K562 (cell line): ENCODE data around the gene TTC28. TPM values are rescaled to one million over a fixed set of nuclear protein-coding genes. Genes with fewer than 3 reads are reported as not detected.

Experiments
- ATAC-seq: fragments of 200-7000 bp; cut with Tn5 transposase; 3 replicates; pipeline ENCODE4 v1.9.1; 2020; ENCODE audit warnings: moderate library complexity
- BruUV-seq: library from RNA; stranded (reverse); fragments of 400-500 nt; replicated peaks from 2 replicates; lab custom pipeline; 2021; lab: Mats Ljungman, UMichigan
- CTCF ChIA-PET: fragments of 300-600 bp; formaldehyde crosslinking; extraction: SDS; loops from one replicate; lab custom pipeline; 2021; ENCODE audit warnings: low intra/inter-chr PET ratio; lab: Yijun Ruan, JAX
- POLR2A ChIA-PET: fragments of 300-600, 350-650 bp; sonication (Branson Sonifier 250); formaldehyde crosslinking; extraction: SDS; loops from one replicate; lab custom pipeline; 2021; ENCODE audit warnings: antibody characterized with exemption, inconsistent platforms; lab: Yijun Ruan, JAX
- DNase-seq, 4 experiments: peaks; one replicate each; pipeline versions ENCODE4 v3.0.0 to v3.0.0-alpha.2; 2011 to 2018; ENCODE audit warnings: low spot score in 3 of 4, mixed read lengths in 3 of 4; ENCODE audit errors: extremely low read depth in 1 of 4
- FAIRE-seq: peaks from 2 replicates; lab custom pipeline; 2011; peaks lifted over from hg19 to GRCh38; lab: Jason Lieb, UNC
- H2AFZ ChIP-seq: 2 replicates; pipeline ENCODE4 v1.6.0; 2011; ENCODE audit warnings: low read depth, low read length, control low read depth, inconsistent platforms
- H3K27ac ChIP-seq: fragments of 200-600 bp; 3 replicates; pipeline ENCODE4 v1.8.0; 2011; ENCODE audit warnings: low read depth, mild to moderate bottlenecking, control low read depth, inconsistent platforms, low read length, moderate library complexity, mixed read lengths; ENCODE audit errors: extremely low read depth
- H3K27me3 ChIP-seq, 2 experiments: fragments of 300-600 bp in 1 of 2; 2 replicates in 1 of 2; 3 replicates in 1 of 2; pipeline versions ENCODE4 v1.6.0 to v1.8.0; 2011; ENCODE audit warnings: inconsistent platforms in 2 of 2, low read length in 2 of 2, mild to moderate bottlenecking in 1 of 2, mixed read lengths in 1 of 2, moderate library complexity in 1 of 2; ENCODE audit not compliant: control insufficient read depth in 2 of 2, insufficient read depth in 2 of 2
- H3K36me3 ChIP-seq: fragments of 300-600 bp; 3 replicates; pipeline ENCODE4 v1.8.0; 2011; ENCODE audit warnings: mild to moderate bottlenecking, low read length, inconsistent platforms; ENCODE audit not compliant: control insufficient read depth, insufficient read depth
- H3K4me1 ChIP-seq, 2 experiments: fragments of 200-600 bp in 1 of 2; replicated peaks in 1 of 2; 2 replicates in 1 of 2; 3 replicates in 1 of 2; pipeline versions ENCODE4 v1.5.1 to v1.8.0; 2011; ENCODE audit warnings: inconsistent platforms in 2 of 2, low read length in 2 of 2, mild to moderate bottlenecking in 1 of 2, mixed read lengths in 1 of 2, moderate library complexity in 1 of 2; ENCODE audit not compliant: control insufficient read depth in 2 of 2, insufficient read depth in 2 of 2
- H3K4me2 ChIP-seq: 2 replicates; pipeline ENCODE4 v1.6.1; 2011; ENCODE audit warnings: low read length, control low read depth, inconsistent platforms, mixed read lengths; ENCODE audit not compliant: insufficient read depth
- H3K4me3 ChIP-seq: fragments of 200-600 bp; sonication (generic), shearing (Covaris generic); 2 replicates; pipeline ENCODE4 v1.5.1; 2016; ENCODE audit warnings: control low read depth, inconsistent platforms
- H3K79me2 ChIP-seq: fragments of 200-600 bp; 3 replicates; pipeline ENCODE4 v1.8.0; 2011; ENCODE audit warnings: low read length, inconsistent platforms; ENCODE audit not compliant: control insufficient read depth, insufficient read depth
- H3K9ac ChIP-seq, 2 experiments: 2 replicates each; pipeline versions ENCODE4 v1.6.0 to v1.6.1; 2011; ENCODE audit warnings: low read depth in 2 of 2, low read length in 2 of 2, control low read depth in 1 of 2, inconsistent platforms in 1 of 2, mild to moderate bottlenecking in 1 of 2, mixed read lengths in 1 of 2; ENCODE audit not compliant: insufficient read depth in 1 of 2
- H3K9me1 ChIP-seq: one replicate; pipeline ENCODE4 v1.6.0; 2011; ENCODE audit warnings: inconsistent platforms, mild to moderate bottlenecking, low read length, moderate library complexity; ENCODE audit not compliant: control insufficient read depth, insufficient read depth
- H3K9me3 ChIP-seq: replicated peaks from 2 replicates; pipeline ENCODE4 v1.5.1; 2011; ENCODE audit warnings: low read depth, low read length, inconsistent platforms; ENCODE audit not compliant: control insufficient read depth, insufficient read depth
- H4K20me1 ChIP-seq: replicated peaks from 2 replicates; pipeline ENCODE4 v1.6.1; 2011; ENCODE audit warnings: low read length, inconsistent platforms, mixed read lengths; ENCODE audit not compliant: control insufficient read depth, insufficient read depth
- MEIS2 ChIP-seq: fragments of 450-650 bp; IDR thresholded peaks from 2 replicates; pipeline ENCODE4 v1.6.1; 2014; ENCODE audit warnings: mild to moderate bottlenecking; ENCODE audit not compliant: partially characterized antibody
- MYC ChIP-seq, 2 experiments: fragments of 250-450 bp in 1 of 2; sonication (Bioruptor Pico) in 1 of 2; IDR thresholded peaks; 2 replicates each; pipeline versions ENCODE4 v1.5.1 to v1.6.1; 2012 to 2021; ENCODE audit warnings: low read depth in 2 of 2, borderline replicate concordance in 1 of 2, improper control_type of control experiment in 1 of 2, low read length in 1 of 2, mild to moderate bottlenecking in 1 of 2, moderate library complexity in 1 of 2
- NCOA6 ChIP-seq: fragments of 450-650 bp; IDR thresholded peaks from 2 replicates; pipeline ENCODE4 v1.6.1; 2017; ENCODE audit warnings: mild to moderate bottlenecking
- POLR2B ChIP-seq: fragments of 450-650 bp; IDR thresholded peaks from 2 replicates; pipeline ENCODE4 v1.6.1; 2018; ENCODE audit warnings: low read depth; ENCODE audit not compliant: partially characterized antibody
- SIRT6 ChIP-seq: IDR thresholded peaks from one replicate; pipeline ENCODE4 v1.6.1; 2012; ENCODE audit warnings: low read depth, mild to moderate bottlenecking, control low read depth, inconsistent platforms, low read length, moderate library complexity
- ZNF583 ChIP-seq: fragments of 250-450 bp; sonication (Bioruptor Pico); IDR thresholded peaks from 2 replicates; pipeline ENCODE4 v1.4.0; 2020
- WGBS: fragments of 100-300 bp; shearing (Covaris generic); methylation state at CpG from one replicate; pipeline ENCODE4 v1.1.6; 2016; ENCODE audit warnings: low coverage, mixed read lengths; ENCODE audit not compliant: insufficient coverage; ENCODE audit errors: missing lambda C conversion rate; 5-methylcytosine and 5-hydroxymethylcytosine counted together
- in situ Hi-C: fragments of 300-500 bp; cut with MboI; formaldehyde crosslinking; loops from 4 replicates; pipeline ENCODE4 v1.15.0; 2018; ENCODE audit warnings: inconsistent platforms, mixed read lengths
- intact Hi-C: fragments of 100-400 bp; cut with micrococcal nuclease; formaldehyde crosslinking; loops from 2 replicates; pipeline ENCODE4 v1.14.2; 2022
- polyA plus RNA-seq, 8 experiments: library from polyadenylated mRNA; depleted of rRNA in 4 of 8; stranded (reverse) in 5 of 8; unstranded in 3 of 8; fragments of >200 nt; fragmentation: Nextera tagmentation in 2 of 8; fragmentation: Illumina TruSeq in 1 of 8; extraction: Ambion mirVana in 2 of 8; extraction: Trizol in 1 of 8; gene quantifications; 2 replicates each; pipeline versions ENCODE4 v1.2.1 to v1.2.3, GENCODE V29; 2011 to 2014; ENCODE audit warnings: inconsistent platforms in 1 of 8, missing spikeins in 1 of 8
- total RNA-seq, 7 experiments: library from RNA; depleted of rRNA in 6 of 7; stranded (reverse); fragments of >200 nt in 6 of 7; fragmentation: Illumina TruSeq in 2 of 7; extraction: Trizol in 2 of 7; gene quantifications; 2 replicates each; pipeline versions ENCODE4 v1.2.1 to v1.2.3, GENCODE V29; 2011 to 2021; ENCODE audit warnings: low replicate concordance in 1 of 7
- TF ChIP-seq, protein P1 (sequence below), 2 experiments: IDR thresholded peaks in 1 of 2; conservative IDR thresholded peaks in 1 of 2; 2 replicates each; pipeline ENCODE4 v1.6.1; 2016; ENCODE audit warnings: low read depth in 2 of 2, mild to moderate bottlenecking in 1 of 2, missing compliant biosample characterization in 1 of 2, missing genetic modification characterization in 1 of 2, moderate library complexity in 1 of 2

TTC28 gene
- total and polyA plus RNA-seq, 9 of the 15 experiments (the other 6 are each of a cell fraction or from before 2014, with no cell fraction given): 0.22 to 10.7 (median 3.1) TPM

DNA sequence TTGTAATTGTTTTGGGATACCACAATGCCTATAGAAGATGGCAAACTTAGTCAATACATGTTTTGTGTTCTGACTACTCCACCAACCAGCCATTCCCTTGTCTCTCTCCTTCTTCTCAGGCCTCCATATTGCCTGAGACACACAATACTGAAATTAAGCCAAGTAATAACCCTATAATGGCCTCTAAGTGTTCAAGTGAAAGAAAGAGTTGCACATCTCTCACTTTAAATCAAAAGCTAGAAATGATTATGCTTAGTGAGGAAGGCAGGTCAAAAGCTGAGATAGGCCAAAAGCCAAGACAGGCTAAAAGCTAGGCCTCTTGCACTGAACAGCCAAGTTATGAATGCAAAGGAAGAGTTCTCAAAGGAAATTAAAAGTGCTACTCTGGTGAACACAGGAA is 318.7 kb downstream of the TTC28 start (continued):
- TF ChIP-seq NCOA6 (no peak), ZNF583 (no peak), SIRT6 (no peak), MYC (IDR thresholded peaks at IDR 0.05; ENCODE audit: low read depth, low read length) (no peak), MYC (CRISPR knock-in tag; IDR thresholded peaks at IDR 0.05; ENCODE audit: borderline replicate concordance, low read depth) (no peak)

DNA sequence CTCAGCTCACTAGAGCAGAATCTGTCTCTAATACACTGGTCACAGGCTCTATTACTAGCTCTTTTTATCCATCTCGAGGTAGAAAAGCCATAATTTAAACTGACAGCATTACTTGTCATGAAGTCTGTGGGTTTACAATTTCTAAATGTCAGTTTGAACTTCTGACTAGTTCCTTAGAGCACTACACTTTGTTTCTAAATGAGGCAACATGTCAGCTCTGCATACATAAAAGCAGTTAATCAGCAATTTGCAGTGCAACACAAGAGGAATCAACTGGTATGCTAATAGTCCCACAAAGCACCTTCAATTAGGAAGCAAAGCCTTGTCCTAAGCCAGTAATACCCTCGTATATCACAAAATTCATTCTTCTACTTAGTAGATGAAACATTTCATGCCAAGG is 321.3 kb downstream of the TTC28 start:
- in situ Hi-C loops: no loop called here
- Histone ChIP-seq H3K27ac (no peak overlapping the region), H3K9ac (no peak overlapping the region), H4K20me1 (no peaks in the 10 kb centered on the region), H3K36me3 (no peaks in the 10 kb centered on the region), H3K79me2 (no peaks in the 10 kb centered on the region), H2AFZ (no peak overlapping the region), H3K4me2 (no peak overlapping the region), H3K9me3 (no peaks in the 10 kb centered on the region), H3K27me3 (no peaks in the 10 kb centered on the region), H3K9me1 (no peaks in the 10 kb centered on the region), H3K4me1 (no peaks in the 10 kb centered on the region), H3K4me3 (no peak overlapping the region)
- DNase-seq (no peak), ATAC-seq (no peak), FAIRE-seq (no peak)
- CTCF ChIA-PET: no interaction called here
- no TSS peak for BruUV-seq
- intact Hi-C loops: no loop called here
- TF ChIP-seq MEIS2: peak; percentile 68
- TF ChIP-seq, protein P1, sequence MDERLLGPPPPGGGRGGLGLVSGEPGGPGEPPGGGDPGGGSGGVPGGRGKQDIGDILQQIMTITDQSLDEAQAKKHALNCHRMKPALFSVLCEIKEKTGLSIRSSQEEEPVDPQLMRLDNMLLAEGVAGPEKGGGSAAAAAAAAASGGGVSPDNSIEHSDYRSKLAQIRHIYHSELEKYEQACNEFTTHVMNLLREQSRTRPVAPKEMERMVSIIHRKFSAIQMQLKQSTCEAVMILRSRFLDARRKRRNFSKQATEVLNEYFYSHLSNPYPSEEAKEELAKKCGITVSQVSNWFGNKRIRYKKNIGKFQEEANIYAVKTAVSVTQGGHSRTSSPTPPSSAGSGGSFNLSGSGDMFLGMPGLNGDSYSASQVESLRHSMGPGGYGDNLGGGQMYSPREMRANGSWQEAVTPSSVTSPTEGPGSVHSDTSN (CRISPR knock-in tag; IDR thresholded peaks at IDR 0.05; ENCODE audit: low read depth): no peak
- TF ChIP-seq, protein P1 (tag; conservative IDR thresholded peaks at IDR 0.05; ENCODE audit: low read depth): 0 out of 2 replicates have a peak, but pooled peaks have one; percentile 22
- no peak for TF ChIP-seq POLR2B
- WGBS: 4% methylated on average over 2 of the region's 2 CpGs
- POLR2A ChIA-PET: interaction anchor here (1.1 to 1.7 kb wide), 2 partner anchors 12 to 15 kb away, joined by 4 read pairs; no protein-coding TSS in a partner anchor
